ENCODE data around the gene FILIP1.

The FILIP1 gene

GRCh38 chr6:75287424-75287823 lies 206.2 kb downstream of the FILIP1 start:
- DNase-seq, result no peak

GRCh38 chr6:75286955-75287354 lies 206.6 kb downstream of the FILIP1 start:
- DNase-seq, result no peak

GRCh38 chr6:75285283-75285639 lies 208.3 kb downstream of the FILIP1 start:
- no peak for DNase-seq

- peak; percentile 84 for DNase-seq
These were observed 208.8 kb downstream of the FILIP1 start, which contains the start of gene TMEM30A for GRCh38 chr6:75284632-75285282. TSS of gene TMEM30A (minus strand) at chr6:75284792. CDS start at chr6:75284638, 154 bp downstream.

- no peak for DNase-seq
These were observed 209.5 kb downstream of the FILIP1 start for GRCh38 chr6:75283907-75284631.

- no peak for DNase-seq
These were observed 210.9 kb downstream of the FILIP1 start for GRCh38 chr6:75282706-75283105.

- no peak for DNase-seq
These were observed 211.9 kb downstream of the FILIP1 start for GRCh38 chr6:75281653-75282052.

GRCh38 chr6:75280131-75280855 lies 213.3 kb downstream of the FILIP1 start:
- DNase-seq, result no peak

GRCh38 chr6:75279418-75279817 lies 214.2 kb downstream of the FILIP1 start:
- DNase-seq, result no peak

GRCh38 chr6:75278474-75279077 lies 215.0 kb downstream of the FILIP1 start:
- no peak for DNase-seq

GRCh38 chr6:75275067-75275466 lies 218.5 kb downstream of the FILIP1 start:
- DNase-seq, result no peak

GRCh38 chr6:75273009-75273408 lies 220.6 kb downstream of the FILIP1 start:
- DNase-seq, result no peak

GRCh38 chr6:75272145-75272840 lies 221.3 kb downstream of the FILIP1 start:
- DNase-seq, result no peak

- no peak for DNase-seq
These were observed 224.6 kb downstream of the FILIP1 start for GRCh38 chr6:75268988-75269354.

- no peak for DNase-seq
These were observed 225.2 kb downstream of the FILIP1 start for GRCh38 chr6:75268121-75268987.

- no peak for DNase-seq
These were observed 226.1 kb downstream of the FILIP1 start for GRCh38 chr6:75267461-75267860.

- DNase-seq, result no peak
These were observed 226.8 kb downstream of the FILIP1 start for GRCh38 chr6:75266716-75267291.

GRCh38 chr6:75263401-75263750 lies 230.2 kb downstream of the FILIP1 start:
- DNase-seq, result no peak

GRCh38 chr6:75262716-75263400 lies 230.7 kb downstream of the FILIP1 start:
- DNase-seq, result no peak

- no peak for DNase-seq
These were observed 232.3 kb downstream of the FILIP1 start for GRCh38 chr6:75261299-75261698.
